Activated CD4-positive, alpha-beta memory T cell treated with anti-CD3 and anti-CD28 coated beads, Interleukin-2, amount 10 ng/mL, durations not matched to agents 7 days and 5 days (primary cell): Measurements from ENCODE around the gene PRPSAP2. TPM values are rescaled to one million over a fixed set of nuclear protein-coding genes. Genes with fewer than 3 reads are reported as not detected.
"Not testable (repeated sequence)": the region's sequence is repeated elsewhere in the genome, so short reads cannot be mapped to it uniquely, and the experiment has no call there.

Experiments used
- CTCF ChIA-PET: fragments of 350-600 bp; sonication (Branson Sonifier 250); formaldehyde crosslinking; loops from one replicate; lab custom pipeline; 2021; ENCODE audit warnings: antibody characterized with exemption, inconsistent platforms; lab: Charles Lee
- POLR2A ChIA-PET: fragments of 350-600 bp; sonication (Branson Sonifier 250); formaldehyde crosslinking; loops from one replicate; lab custom pipeline; 2021; ENCODE audit warnings: antibody characterized with exemption; lab: Charles Lee
- DNase-seq: peaks from one replicate; pipeline ENCODE4 v3.0.0-alpha.2; 2020
- H3K27ac Mint-ChIP-seq: one replicate; pipeline ENCODE4 v1.8.0; 2021; ENCODE audit warnings: mild to moderate bottlenecking, mixed read lengths
- H3K27me3 Mint-ChIP-seq: one replicate; pipeline ENCODE4 v1.8.0; 2021; ENCODE audit warnings: mixed read lengths
- H3K36me3 Mint-ChIP-seq: one replicate; pipeline ENCODE4 v1.8.0; 2021; ENCODE audit warnings: low read depth, mixed read lengths
- H3K4me1 Mint-ChIP-seq: one replicate; pipeline ENCODE4 v1.8.0; 2021; ENCODE audit warnings: mixed read lengths
- H3K4me3 Mint-ChIP-seq: one replicate; pipeline ENCODE4 v1.8.0; 2021; ENCODE audit warnings: mild to moderate bottlenecking, mixed read lengths
- H3K9me3 Mint-ChIP-seq: one replicate; pipeline ENCODE4 v1.8.0; 2021; ENCODE audit warnings: mixed read lengths
- total RNA-seq, 2 experiments: library from RNA; stranded (reverse); gene quantifications; one replicate each; pipeline ENCODE4 v1.2.3, GENCODE V29; 2021

Gene PRPSAP2, protein sequence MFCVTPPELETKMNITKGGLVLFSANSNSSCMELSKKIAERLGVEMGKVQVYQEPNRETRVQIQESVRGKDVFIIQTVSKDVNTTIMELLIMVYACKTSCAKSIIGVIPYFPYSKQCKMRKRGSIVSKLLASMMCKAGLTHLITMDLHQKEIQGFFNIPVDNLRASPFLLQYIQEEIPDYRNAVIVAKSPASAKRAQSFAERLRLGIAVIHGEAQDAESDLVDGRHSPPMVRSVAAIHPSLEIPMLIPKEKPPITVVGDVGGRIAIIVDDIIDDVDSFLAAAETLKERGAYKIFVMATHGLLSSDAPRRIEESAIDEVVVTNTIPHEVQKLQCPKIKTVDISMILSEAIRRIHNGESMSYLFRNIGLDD
- total RNA-seq, result 10 to 100 TPM; 36.0 to 36.6 TPM

DNA sequence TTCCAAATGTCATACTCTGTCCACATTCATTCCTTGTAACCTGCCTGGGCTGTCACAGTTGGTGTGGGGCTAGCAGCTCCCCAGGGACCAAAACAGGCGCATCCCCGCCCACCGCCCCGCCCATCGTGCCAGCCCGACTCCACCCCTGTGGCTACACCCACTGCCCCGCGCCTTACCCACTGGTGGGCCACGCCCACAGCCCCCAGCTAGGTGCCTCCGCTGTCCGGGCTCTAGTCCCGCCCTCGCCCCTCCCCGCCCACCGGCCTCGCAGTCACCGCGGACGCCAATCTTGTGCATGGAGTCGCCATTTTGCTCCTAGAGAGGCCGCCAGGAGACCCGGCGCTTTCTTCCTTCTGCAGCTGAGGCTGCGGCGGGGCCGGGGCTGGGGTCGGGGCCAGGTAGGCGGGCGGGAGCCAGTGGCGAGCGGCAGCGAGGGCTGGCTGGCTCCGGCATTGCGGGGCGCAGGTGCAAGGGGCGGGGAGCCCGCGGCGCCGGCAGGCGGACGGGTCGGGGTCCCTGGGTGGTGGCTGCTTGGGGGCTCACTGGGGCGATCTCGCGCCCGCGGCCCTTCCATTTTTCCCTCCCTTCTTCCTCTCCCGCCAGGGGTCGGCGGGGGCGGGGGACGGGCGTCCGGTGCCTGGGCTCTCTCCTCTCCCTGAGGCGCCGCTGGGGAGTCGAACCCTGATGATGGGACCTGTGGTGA lies at the start of gene PRPSAP2:
Gene PRPSAP2, plus strand, starts transcription at position 268 of the 703 bp plus-strand sequence. CDS start 7,703 bp downstream, outside the sequence.
- ChIA-PET CTCF (interaction anchor here (0.7 to 2.7 kb wide), 5 partner anchors 10 to 421 kb away, joined by 3 to 14 read pairs (median 4); no protein-coding TSS in a partner anchor), POLR2A (interaction anchor here (0.9 to 1.7 kb wide), 9 partner anchors 8 to 900 kb away, joined by 3 to 8 read pairs (median 4); partner anchors contain the start of gene FAM83G)
- peaks cover 50% of the 10 kb centered on the region for H3K4me1 Mint-ChIP-seq
- H3K27ac Mint-ChIP-seq, result peak within 1 kb of the TSS; percentile 77
- H3K27me3 Mint-ChIP-seq, result no peaks in the 10 kb centered on the region
- peak within 1 kb of the TSS; percentile 85 for H3K4me3 Mint-ChIP-seq
- DNase-seq, result peak; percentile 94
- no peaks in the 10 kb centered on the region for H3K9me3 Mint-ChIP-seq
- peaks cover 5% of the 10 kb centered on the region for H3K36me3 Mint-ChIP-seq

DNA sequence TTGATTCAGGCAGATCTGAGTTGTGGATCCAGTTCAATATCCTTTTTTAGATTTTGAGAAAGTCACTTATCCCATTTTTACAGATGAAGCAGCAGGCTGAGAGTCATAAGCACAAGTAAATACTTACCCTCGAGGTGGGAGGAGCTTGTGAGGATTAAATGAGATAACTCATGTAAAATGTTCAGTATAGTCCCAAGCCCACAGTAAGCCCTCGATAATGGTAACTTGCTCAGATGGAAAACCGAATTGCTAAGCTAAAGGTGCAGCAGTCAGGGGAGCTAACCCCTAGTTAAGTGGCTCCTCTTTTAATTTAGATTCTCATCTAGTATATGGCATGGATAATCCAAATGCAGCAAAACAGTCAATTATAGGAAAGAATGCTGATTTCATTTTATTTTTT lies 42.0 kb upstream of the PRPSAP2 start:
- H3K27me3 Mint-ChIP-seq, result peaks cover 11% of the 10 kb centered on the region
- H3K36me3 Mint-ChIP-seq, POLR2A ChIA-PET, H3K4me3 Mint-ChIP-seq, H3K4me1 Mint-ChIP-seq, H3K27ac Mint-ChIP-seq, DNase-seq, H3K9me3 Mint-ChIP-seq, CTCF ChIA-PET: not testable (repeated sequence)

- H3K4me3 Mint-ChIP-seq, H3K4me1 Mint-ChIP-seq, POLR2A ChIA-PET, H3K9me3 Mint-ChIP-seq, H3K27ac Mint-ChIP-seq, H3K36me3 Mint-ChIP-seq: not testable (repeated sequence)
- H3K27me3 Mint-ChIP-seq, result peaks cover 16% of the 10 kb centered on the region
- peak; percentile 38 for DNase-seq
- CTCF ChIA-PET, result interaction anchor here (1.0 to 1.1 kb wide), 2 partner anchors 39 to 138 kb away, joined by 3 read pairs; no protein-coding TSS in a partner anchor
Measured at GRCh38 chr17:18816489-18817371, 41.2 kb upstream of the PRPSAP2 start.

- H3K36me3 Mint-ChIP-seq, H3K4me3 Mint-ChIP-seq, H3K4me1 Mint-ChIP-seq, POLR2A ChIA-PET, CTCF ChIA-PET, H3K27ac Mint-ChIP-seq, H3K9me3 Mint-ChIP-seq, DNase-seq: not testable (repeated sequence)
- H3K27me3 Mint-ChIP-seq, result peaks cover 24% of the 10 kb centered on the region
Measured at GRCh38 chr17:18821430-18821829, 36.5 kb upstream of the PRPSAP2 start.

GRCh38 chr17:18827613-18828012 lies 30.3 kb upstream of the PRPSAP2 start:
- H3K36me3 Mint-ChIP-seq, H3K9me3 Mint-ChIP-seq, H3K4me1 Mint-ChIP-seq, POLR2A ChIA-PET, CTCF ChIA-PET, DNase-seq, H3K27ac Mint-ChIP-seq, H3K4me3 Mint-ChIP-seq, H3K27me3 Mint-ChIP-seq: not testable (repeated sequence)

- no peak for DNase-seq
- Mint-ChIP-seq H3K27me3 (peaks cover 3% of the 10 kb centered on the region), H3K27ac (no peak overlapping the region), H3K9me3 (no peaks in the 10 kb centered on the region), H3K4me1 (no peaks in the 10 kb centered on the region), H3K36me3 (no peaks in the 10 kb centered on the region), H3K4me3 (no peak overlapping the region)
- ChIA-PET CTCF (no interaction called here), POLR2A (interaction anchor here (1.2 kb wide), 1 partner anchor 10 kb away, joined by 3 read pairs; the partner anchor contains the start of gene PRPSAP2)
Measured at GRCh38 chr17:18848501-18848900, 9.4 kb upstream of the PRPSAP2 start.

- H3K4me3 Mint-ChIP-seq, result no peak overlapping the region
- H3K27ac Mint-ChIP-seq, result no peak overlapping the region
- H3K36me3 Mint-ChIP-seq, result no peaks in the 10 kb centered on the region
- ChIA-PET POLR2A (interaction anchor here (0.9 kb wide), 1 partner anchor 8 kb away, joined by 4 read pairs; no protein-coding TSS in a partner anchor), CTCF (interaction anchor here (1.5 kb wide), 1 partner anchor 110 kb away, joined by 4 read pairs; no protein-coding TSS in a partner anchor)
- no peak for DNase-seq
- no peaks in the 10 kb centered on the region for H3K27me3 Mint-ChIP-seq
- peaks cover 8% of the 10 kb centered on the region for H3K4me1 Mint-ChIP-seq
- no peaks in the 10 kb centered on the region for H3K9me3 Mint-ChIP-seq
Measured at GRCh38 chr17:18850679-18851078, 7.3 kb upstream of the PRPSAP2 start.

GRCh38 chr17:18851201-18851600 lies 6.7 kb upstream of the PRPSAP2 start:
- Mint-ChIP-seq H3K9me3 (no peaks in the 10 kb centered on the region), H3K4me1 (peaks cover 13% of the 10 kb centered on the region), H3K36me3 (no peaks in the 10 kb centered on the region), H3K4me3 (no peak overlapping the region), H3K27me3 (no peaks in the 10 kb centered on the region), H3K27ac (no peak overlapping the region)
- POLR2A ChIA-PET, result interaction anchor here (1.9 kb wide), 1 partner anchor 10 kb away, joined by 4 read pairs; no protein-coding TSS in a partner anchor
- no peak for DNase-seq
- CTCF ChIA-PET, result interaction anchor here (1.5 kb wide), 1 partner anchor 110 kb away, joined by 4 read pairs; no protein-coding TSS in a partner anchor

- no peak for DNase-seq
- Mint-ChIP-seq H3K9me3 (no peaks in the 10 kb centered on the region), H3K36me3 (peaks cover 2% of the 10 kb centered on the region), H3K27ac (no peak overlapping the region), H3K27me3 (no peaks in the 10 kb centered on the region), H3K4me3 (peak overlapping the region; percentile 89), H3K4me1 (peaks cover 34% of the 10 kb centered on the region)
- POLR2A ChIA-PET, result no interaction called here
- CTCF ChIA-PET, result interaction anchor here (0.6 to 1.0 kb wide), 2 partner anchors 38 to 495 kb away, joined by 3 read pairs; no protein-coding TSS in a partner anchor
Measured at GRCh38 chr17:18854956-18855355, 3.0 kb upstream of the PRPSAP2 start.

DNA sequence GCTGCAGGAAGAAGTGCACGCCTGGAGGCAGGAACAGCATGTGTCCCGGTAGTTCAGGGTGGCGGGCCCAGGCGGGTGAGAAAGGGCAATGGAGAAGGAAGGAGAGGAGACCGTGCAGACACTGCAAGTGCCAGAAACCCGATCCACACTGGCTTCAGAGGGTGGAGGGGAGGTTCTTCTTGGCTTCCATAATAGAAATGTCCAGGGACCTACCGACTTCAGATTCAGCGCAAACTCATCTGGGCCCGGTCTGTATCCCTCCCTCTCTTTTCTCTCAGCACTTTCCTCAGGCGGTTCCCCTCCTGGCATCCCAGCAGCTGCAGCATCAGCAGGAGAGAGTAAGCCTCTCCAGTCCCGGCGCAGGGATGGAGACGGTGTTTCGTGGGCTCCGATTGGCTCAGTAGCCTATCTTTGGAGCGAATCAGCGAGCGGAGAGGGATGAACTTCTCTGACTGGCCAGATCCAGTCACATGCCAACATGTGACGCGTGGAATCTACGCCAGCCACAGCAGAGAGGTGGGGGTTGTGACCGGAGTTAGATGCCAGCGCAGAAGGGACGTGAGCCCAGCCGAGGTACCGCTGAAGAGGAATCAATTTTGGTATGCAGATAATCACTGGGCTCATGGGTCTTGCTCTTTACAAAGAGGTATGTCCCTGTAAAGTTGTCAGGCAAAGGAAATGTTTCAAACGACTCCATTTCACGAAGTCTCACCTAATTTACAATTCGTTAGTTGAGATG lies 1.9 kb upstream of the PRPSAP2 start:
- Mint-ChIP-seq H3K4me3 (peak overlapping the region; percentile 89), H3K27me3 (no peaks in the 10 kb centered on the region), H3K4me1 (peaks cover 45% of the 10 kb centered on the region), H3K36me3 (peaks cover 2% of the 10 kb centered on the region), H3K9me3 (no peaks in the 10 kb centered on the region), H3K27ac (peak overlapping the region; percentile 65)
- ChIA-PET CTCF (interaction anchor here (0.6 to 1.0 kb wide), 2 partner anchors 39 to 496 kb away, joined by 3 read pairs; no protein-coding TSS in a partner anchor), POLR2A (no interaction called here)
- peak; percentile 92 for DNase-seq

- CTCF ChIA-PET, result no interaction called here
- DNase-seq, result no peak
- Mint-ChIP-seq H3K9me3 (no peaks in the 10 kb centered on the region), H3K4me3 (peak overlapping the region; percentile 89), H3K27me3 (no peaks in the 10 kb centered on the region), H3K4me1 (peaks cover 48% of the 10 kb centered on the region), H3K36me3 (peaks cover 4% of the 10 kb centered on the region), H3K27ac (peak overlapping the region; percentile 65)
- POLR2A ChIA-PET, result no interaction called here
Measured at GRCh38 chr17:18856570-18856915, 1.4 kb upstream of the PRPSAP2 start.
